ENCODE data around the gene LEUTX. TPM values are rescaled to one million over a fixed set of nuclear protein-coding genes. Genes with fewer than 3 reads are reported as not detected.

LEUTX gene
- total RNA-seq, 2 donors from 2014 or later, result not detected

DNA sequence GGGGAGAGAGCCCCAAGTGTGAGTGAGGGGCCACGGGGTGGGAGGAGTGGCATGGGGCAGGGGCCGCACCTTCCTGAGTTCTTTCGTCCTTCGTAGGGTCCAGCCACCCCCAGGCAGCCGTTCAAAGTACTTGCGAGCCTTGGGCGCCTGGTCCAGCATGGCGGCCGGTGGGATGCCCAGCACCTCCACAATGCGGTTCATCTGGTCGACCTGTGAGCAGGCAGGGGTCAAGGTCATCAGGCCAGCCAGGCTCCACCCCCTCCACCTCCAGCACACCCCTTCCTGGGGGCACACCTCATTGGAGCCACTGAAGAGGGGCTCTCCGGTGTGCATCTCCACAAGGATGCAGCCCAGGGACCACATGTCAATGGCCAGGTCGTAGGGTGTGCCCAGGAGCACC lies 48.6 kb downstream of the LEUTX start:
- no peak for DNase-seq
- intact Hi-C loops (cut with DNase I), result no loop called here
- Histone ChIP-seq H3K4me3 (no peak overlapping the region), H3K4me1 (no peaks in the 10 kb centered on the region), H3K27ac (no peak overlapping the region), H3K27me3 (no peaks in the 10 kb centered on the region), H3K36me3 (peaks cover 5% of the 10 kb centered on the region), H3K9ac (ENCODE audit: low read depth in 2 of 2, low read length in 2 of 2) (no peak overlapping the region), H3K9me3 (no peaks in the 10 kb centered on the region)
- TF ChIP-seq, protein P1, sequence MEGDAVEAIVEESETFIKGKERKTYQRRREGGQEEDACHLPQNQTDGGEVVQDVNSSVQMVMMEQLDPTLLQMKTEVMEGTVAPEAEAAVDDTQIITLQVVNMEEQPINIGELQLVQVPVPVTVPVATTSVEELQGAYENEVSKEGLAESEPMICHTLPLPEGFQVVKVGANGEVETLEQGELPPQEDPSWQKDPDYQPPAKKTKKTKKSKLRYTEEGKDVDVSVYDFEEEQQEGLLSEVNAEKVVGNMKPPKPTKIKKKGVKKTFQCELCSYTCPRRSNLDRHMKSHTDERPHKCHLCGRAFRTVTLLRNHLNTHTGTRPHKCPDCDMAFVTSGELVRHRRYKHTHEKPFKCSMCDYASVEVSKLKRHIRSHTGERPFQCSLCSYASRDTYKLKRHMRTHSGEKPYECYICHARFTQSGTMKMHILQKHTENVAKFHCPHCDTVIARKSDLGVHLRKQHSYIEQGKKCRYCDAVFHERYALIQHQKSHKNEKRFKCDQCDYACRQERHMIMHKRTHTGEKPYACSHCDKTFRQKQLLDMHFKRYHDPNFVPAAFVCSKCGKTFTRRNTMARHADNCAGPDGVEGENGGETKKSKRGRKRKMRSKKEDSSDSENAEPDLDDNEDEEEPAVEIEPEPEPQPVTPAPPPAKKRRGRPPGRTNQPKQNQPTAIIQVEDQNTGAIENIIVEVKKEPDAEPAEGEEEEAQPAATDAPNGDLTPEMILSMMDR (IDR thresholded peaks at IDR 0.05), result no peak

DNA sequence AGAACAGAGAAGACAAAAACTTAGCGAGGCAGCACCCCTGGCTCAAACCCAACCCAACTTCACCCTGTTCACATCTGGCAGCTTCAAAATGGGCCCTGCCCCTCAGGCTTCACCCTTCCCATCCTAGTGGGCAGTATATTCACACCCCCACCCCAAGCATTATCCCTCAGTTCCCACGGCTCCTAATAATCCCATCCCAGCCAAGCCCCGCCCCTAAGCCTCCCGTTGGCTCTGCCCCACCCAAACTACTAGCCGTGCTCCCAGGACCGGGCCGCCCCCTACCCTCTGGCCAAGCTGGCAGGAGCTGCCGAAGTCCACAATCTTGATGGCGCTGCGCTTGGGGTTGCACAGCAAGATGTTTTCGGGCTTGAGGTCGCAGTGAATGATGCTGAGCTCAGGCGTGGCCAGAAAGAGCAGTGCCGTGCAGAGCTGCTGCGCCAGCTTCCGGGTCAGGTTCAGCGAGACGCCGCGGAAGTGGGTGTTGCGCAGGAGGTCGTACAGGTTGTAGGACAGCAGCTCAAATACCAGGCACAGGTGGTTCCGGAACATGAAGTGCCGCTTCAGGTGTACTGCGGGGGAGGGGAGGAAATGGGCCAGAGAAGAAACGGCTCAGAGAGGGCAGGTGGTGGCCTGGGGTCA lies 49.5 kb downstream of the LEUTX start:
- no peak overlapping the region for H3K9ac ChIP-seq (ENCODE audit: low read depth in 2 of 2, low read length in 2 of 2)
- DNase-seq, result no peak
- TF ChIP-seq, protein P1 (IDR thresholded peaks at IDR 0.05), result no peak
- peaks cover 5% of the 10 kb centered on the region for H3K36me3 ChIP-seq
- H3K27me3 ChIP-seq, result no peaks in the 10 kb centered on the region
- peaks cover 4% of the 10 kb centered on the region for H3K4me1 ChIP-seq
- H3K27ac ChIP-seq, result no peak overlapping the region
- no peaks in the 10 kb centered on the region for H3K9me3 ChIP-seq
- no peak overlapping the region for H3K4me3 ChIP-seq
- intact Hi-C loops (cut with DNase I), result no loop called here

DNA sequence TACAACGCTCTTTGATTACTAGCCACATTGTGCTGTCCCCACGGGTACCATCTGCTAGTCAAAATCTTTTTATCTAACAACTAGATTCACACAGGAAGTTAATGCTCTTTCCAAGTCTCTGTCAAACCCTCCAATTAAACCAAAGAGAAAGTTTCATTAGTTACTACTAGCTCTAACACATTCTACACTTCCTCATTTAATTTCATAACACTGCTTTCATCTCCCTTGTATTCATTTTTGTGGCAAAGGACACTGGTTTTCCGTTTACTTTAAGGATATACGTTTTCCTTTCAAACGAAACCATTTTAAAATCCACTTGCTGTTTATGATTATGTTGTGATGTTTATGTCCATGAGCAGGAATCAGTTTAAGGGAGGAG lies 50.0 kb downstream of the LEUTX start:
- intact Hi-C loops (cut with DNase I), result no loop called here

DNA sequence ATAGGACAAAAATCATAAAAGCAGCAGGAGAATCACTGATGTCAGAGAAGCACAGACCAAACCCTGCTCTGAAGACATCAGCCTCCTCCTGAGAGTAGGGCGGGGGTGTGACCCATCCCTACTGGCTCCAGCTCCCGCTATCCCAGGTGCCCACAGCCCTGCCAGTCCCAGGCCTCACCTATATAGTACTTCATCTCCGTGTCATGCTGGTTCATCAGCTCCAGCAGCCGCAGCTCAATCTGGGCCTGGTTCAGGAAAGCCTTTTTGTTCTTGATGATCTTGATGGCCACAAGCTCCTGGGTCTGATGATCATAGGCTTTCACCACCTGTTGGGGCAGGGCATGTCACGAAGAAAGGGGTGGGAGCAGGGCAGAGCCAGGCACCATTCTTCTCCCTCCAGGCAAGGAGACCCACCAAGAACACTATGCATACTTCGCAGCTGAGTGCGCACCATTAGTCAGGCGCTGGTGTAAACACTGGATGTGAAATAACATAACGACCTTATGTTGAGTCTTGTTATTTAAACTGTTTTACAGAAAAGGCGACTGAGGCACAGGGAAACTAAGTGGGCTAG lies 51.1 kb downstream of the LEUTX start:
- intact Hi-C loops (cut with DNase I), result no loop called here
- Histone ChIP-seq H3K27me3 (no peaks in the 10 kb centered on the region), H3K4me1 (peaks cover 4% of the 10 kb centered on the region), H3K4me3 (no peak overlapping the region), H3K36me3 (peaks cover 5% of the 10 kb centered on the region), H3K9me3 (no peaks in the 10 kb centered on the region), H3K9ac (ENCODE audit: low read depth in 2 of 2, low read length in 2 of 2) (no peak overlapping the region), H3K27ac (no peak overlapping the region)
- no peak for DNase-seq
- TF ChIP-seq, protein P1 (IDR thresholded peaks at IDR 0.05), result no peak

More for the DNA sequence above, 50.0 kb downstream of the LEUTX start:
- no peak overlapping the region for H3K27ac ChIP-seq
- TF ChIP-seq, protein P1 (IDR thresholded peaks at IDR 0.05), result no peak
- no peaks in the 10 kb centered on the region for H3K27me3 ChIP-seq
- H3K9ac ChIP-seq (ENCODE audit: low read depth in 2 of 2, low read length in 2 of 2), result no peak overlapping the region
- no peak for DNase-seq
- H3K4me3 ChIP-seq, result no peak overlapping the region
- H3K9me3 ChIP-seq, result no peaks in the 10 kb centered on the region
- H3K36me3 ChIP-seq, result peaks cover 5% of the 10 kb centered on the region
- peaks cover 4% of the 10 kb centered on the region for H3K4me1 ChIP-seq

DNA sequence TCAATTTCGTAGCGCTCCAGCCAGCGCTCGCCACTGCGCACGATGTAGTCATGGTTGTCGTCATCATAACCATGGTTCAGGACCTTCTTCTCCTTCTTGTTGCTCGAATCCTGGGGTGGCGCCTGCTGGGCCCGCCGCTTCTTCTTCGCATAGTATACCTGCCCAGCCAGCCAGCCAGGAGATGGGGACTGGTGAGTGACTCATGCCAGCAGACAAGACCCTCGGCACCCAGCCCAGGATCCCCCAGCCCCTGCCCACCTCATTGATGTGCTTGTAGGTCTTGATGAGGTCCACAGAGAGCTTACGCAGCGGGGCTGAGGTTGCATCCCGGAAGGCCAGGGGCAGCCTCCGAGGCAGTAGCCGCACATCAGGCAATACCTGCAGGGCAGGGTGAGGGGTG lies 51.8 kb downstream of the LEUTX start:
- no peak overlapping the region for H3K9ac ChIP-seq (ENCODE audit: low read depth in 2 of 2, low read length in 2 of 2)
- H3K27me3 ChIP-seq, result no peaks in the 10 kb centered on the region
- H3K4me3 ChIP-seq, result no peak overlapping the region
- no peaks in the 10 kb centered on the region for H3K9me3 ChIP-seq
- intact Hi-C loops (cut with DNase I), result no loop called here
- TF ChIP-seq, protein P1 (IDR thresholded peaks at IDR 0.05), result no peak
- H3K27ac ChIP-seq, result no peak overlapping the region
- DNase-seq, result no peak
- H3K4me1 ChIP-seq, result peaks cover 4% of the 10 kb centered on the region
- H3K36me3 ChIP-seq, result peaks cover 6% of the 10 kb centered on the region

Data from colonic mucosa (tissue), 4 donors.